H9 (cell line): Measurements from ENCODE around the gene RHOV. TPM values are rescaled to one million over a fixed set of nuclear protein-coding genes. Genes with fewer than 3 reads are reported as not detected.

Experiments used
- DNase-seq: peaks from one replicate; pipeline ENCODE4 v3.0.0-alpha.2; 2017
- H2AFZ ChIP-seq: one replicate; pipeline ENCODE4 v1.6.1; 2013; ENCODE audit warnings: mild to moderate bottlenecking, low read length, control low read depth, moderate library complexity
- H2AK5ac ChIP-seq: 2 replicates; pipeline ENCODE4 v1.6.1; 2013; ENCODE audit warnings: low read length, control low read depth, mixed read lengths; ENCODE audit not compliant: insufficient read length
- H2BK120ac ChIP-seq: one replicate; pipeline ENCODE4 v1.6.1; 2013; ENCODE audit warnings: low read depth, mild to moderate bottlenecking, low read length, control low read depth, inconsistent platforms; ENCODE audit not compliant: poor library complexity, severe bottlenecking
- H2BK12ac ChIP-seq: 2 replicates; pipeline ENCODE4 v1.6.1; 2013; ENCODE audit warnings: low read length, control low read depth, mixed read lengths, low read depth; ENCODE audit not compliant: insufficient read length
- H2BK15ac ChIP-seq: 2 replicates; pipeline ENCODE4 v1.6.1; 2013; ENCODE audit warnings: low read depth, low read length, control low read depth
- H2BK20ac ChIP-seq: one replicate; pipeline ENCODE4 v1.6.1; 2013; ENCODE audit warnings: low read depth, mild to moderate bottlenecking, low read length, control low read depth, inconsistent platforms; ENCODE audit not compliant: poor library complexity, severe bottlenecking
- H2BK5ac ChIP-seq: 2 replicates; pipeline ENCODE4 v1.6.1; 2013; ENCODE audit warnings: low read length, control low read depth, mixed read lengths; ENCODE audit not compliant: insufficient read length
- H3K14ac ChIP-seq: 2 replicates; pipeline ENCODE4 v1.6.1; 2013; ENCODE audit warnings: low read length, control low read depth; ENCODE audit not compliant: insufficient read depth
- H3K18ac ChIP-seq: 2 replicates; pipeline ENCODE4 v1.6.1; 2013; ENCODE audit warnings: low read depth, mild to moderate bottlenecking, mixed read lengths, low read length, control low read depth; ENCODE audit not compliant: insufficient read length
- H3K23ac ChIP-seq: 2 replicates; pipeline ENCODE4 v1.6.1; 2013; ENCODE audit warnings: low read length, control low read depth, mixed read lengths, low read depth; ENCODE audit not compliant: insufficient read length
- H3K23me2 ChIP-seq: 2 replicates; pipeline ENCODE4 v1.6.1; 2013; ENCODE audit warnings: low read depth, mild to moderate bottlenecking, mixed read lengths, low read length, control low read depth; ENCODE audit not compliant: insufficient read length, poor library complexity, severe bottlenecking
- H3K27ac ChIP-seq: 2 replicates; pipeline ENCODE4 v1.5.1; 2013; ENCODE audit warnings: low read length, control low read depth, mixed read lengths, low read depth; ENCODE audit not compliant: insufficient read length
- H3K27me3 ChIP-seq: 2 replicates; pipeline ENCODE4 v1.6.1; 2013; ENCODE audit warnings: low read length, control low read depth, inconsistent platforms; ENCODE audit not compliant: insufficient read depth
- H3K4ac ChIP-seq: 2 replicates; pipeline ENCODE4 v1.6.1; 2013; ENCODE audit warnings: low read depth, mild to moderate bottlenecking, control low read depth, inconsistent platforms, low read length, moderate library complexity
- H3K4me1 ChIP-seq: 2 replicates; pipeline ENCODE4 v1.6.1; 2013; ENCODE audit warnings: low read length, control low read depth, inconsistent platforms; ENCODE audit not compliant: insufficient read depth
- H3K4me2 ChIP-seq: 2 replicates; pipeline ENCODE4 v1.6.1; 2013; ENCODE audit warnings: low read length, control low read depth, mixed read lengths; ENCODE audit not compliant: insufficient read length, insufficient read depth
- H3K56ac ChIP-seq: 2 replicates; pipeline ENCODE4 v1.6.1; 2013; ENCODE audit warnings: low read depth, mild to moderate bottlenecking, mixed read lengths, low read length, control low read depth; ENCODE audit not compliant: insufficient read length
- H3K79me1 ChIP-seq: 2 replicates; pipeline ENCODE4 v1.6.1; 2013; ENCODE audit warnings: low read depth, mild to moderate bottlenecking, moderate library complexity, low read length, control low read depth, inconsistent platforms; ENCODE audit not compliant: insufficient read depth, poor library complexity, severe bottlenecking
- H3K79me2 ChIP-seq: 2 replicates; pipeline ENCODE4 v1.6.1; 2013; ENCODE audit warnings: low read length, control low read depth, inconsistent platforms; ENCODE audit not compliant: insufficient read depth
- H3K9ac ChIP-seq: 2 replicates; pipeline ENCODE4 v1.6.1; 2013; ENCODE audit warnings: low read length, control low read depth, mixed read lengths; ENCODE audit not compliant: insufficient read length; ENCODE audit errors: extremely low read depth
- H3K9me3 ChIP-seq: one replicate; pipeline ENCODE4 v1.6.1; 2013; ENCODE audit warnings: low read depth, low read length, inconsistent platforms; ENCODE audit not compliant: control insufficient read depth
- H3T11ph ChIP-seq: one replicate; pipeline ENCODE4 v1.6.1; 2013; ENCODE audit warnings: mild to moderate bottlenecking, low read length, control low read depth, inconsistent platforms
- H4K20me1 ChIP-seq: one replicate; pipeline ENCODE4 v1.6.1; 2013; ENCODE audit not compliant: control insufficient read depth, insufficient read length, insufficient read depth
- H4K5ac ChIP-seq: 2 replicates; pipeline ENCODE4 v1.6.1; 2013; ENCODE audit warnings: low read depth, mild to moderate bottlenecking, mixed read lengths, low read length, control low read depth; ENCODE audit not compliant: insufficient read length
- H4K8ac ChIP-seq: replicated peaks from 2 replicates; pipeline ENCODE4 v1.6.1; 2013; ENCODE audit warnings: low read length, control low read depth, mixed read lengths, low read depth; ENCODE audit not compliant: insufficient read length
- H4K91ac ChIP-seq: 2 replicates; pipeline ENCODE4 v1.6.1; 2013; ENCODE audit warnings: low read depth, mild to moderate bottlenecking, moderate library complexity, mixed read lengths, low read length, control low read depth; ENCODE audit not compliant: insufficient read length
- H3K27ac Mint-ChIP-seq, 3 experiments: 2 replicates in 2 of 3; 3 replicates in 1 of 3; pipeline ENCODE4 v1.8.0; 2020 to 2021; ENCODE audit warnings: mixed read lengths in 3 of 3, mild to moderate bottlenecking in 1 of 3, moderate library complexity in 1 of 3
- H3K27me3 Mint-ChIP-seq: 2 replicates; pipeline ENCODE4 v1.8.0; 2021; ENCODE audit warnings: low read depth, mild to moderate bottlenecking, moderate library complexity, mixed read lengths
- H3K36me3 Mint-ChIP-seq, 3 experiments: 2 replicates in 2 of 3; 3 replicates in 1 of 3; pipeline ENCODE4 v1.8.0; 2020 to 2021; ENCODE audit warnings: low read depth in 3 of 3, mixed read lengths in 3 of 3; ENCODE audit not compliant: insufficient read depth in 1 of 3
- H3K4me1 Mint-ChIP-seq, 2 experiments: 2 replicates each; pipeline ENCODE4 v1.8.0; 2020; ENCODE audit warnings: mixed read lengths in 2 of 2
- H3K4me3 Mint-ChIP-seq, 2 experiments: 2 replicates in 1 of 2; 3 replicates in 1 of 2; pipeline ENCODE4 v1.8.0; 2020 to 2021; ENCODE audit warnings: mild to moderate bottlenecking in 2 of 2, mixed read lengths in 2 of 2, moderate library complexity in 1 of 2
- H3K9me3 Mint-ChIP-seq, 2 experiments: 2 replicates in 1 of 2; 3 replicates in 1 of 2; pipeline ENCODE4 v1.8.0; 2020; ENCODE audit warnings: mild to moderate bottlenecking in 2 of 2, mixed read lengths in 2 of 2, moderate library complexity in 1 of 2
- CTCF ChIP-seq: fragments of 200-600 bp; sonication (generic); conservative IDR thresholded peaks from 3 replicates; pipeline ENCODE4 v1.8.0; 2021; ENCODE audit warnings: antibody characterized with exemption, mild to moderate bottlenecking
- WGBS: extraction: QIAGEN DNeasy Blood & Tissue Kit; methylation state at CpG from one replicate; pipeline ENCODE4 v1.1.7; 2013; ENCODE audit warnings: missing lambda C conversion rate, low lambda C conversion rate, mixed read lengths; ENCODE audit not compliant: insufficient read length; ENCODE audit errors: extremely low coverage; 5-methylcytosine and 5-hydroxymethylcytosine counted together
- total RNA-seq: library from RNA; stranded (reverse); gene quantifications from 2 replicates; pipeline ENCODE4 v1.2.1, GENCODE V29; 2021

Gene RHOV
- total RNA-seq, 1 experiment from 2014 or later, result 3.9 TPM

- peak overlapping the region in 1 of 3 experiments; percentile 80; a peak in 1 of 7 replicates for H3K27ac Mint-ChIP-seq
- no CpG with 5 or more reads among the region's 5 CpGs for WGBS
- H3K4me3 Mint-ChIP-seq, result no peak overlapping the region
Observed at GRCh38 chr15:40838756-40839155, 35.3 kb downstream of the RHOV start.

More at GRCh38 chr15:40838756-40839155, 35.3 kb downstream of the RHOV start:
- Histone ChIP-seq H2BK12ac (no peak overlapping the region), H3K23me2 (peaks cover 5% of the 10 kb centered on the region), H2AFZ (no peak overlapping the region), H2BK5ac (no peak overlapping the region), H2BK120ac (no peak overlapping the region), H4K8ac (no peak overlapping the region), H3K18ac (no peak overlapping the region), H3T11ph (no peak overlapping the region), H3K4me2 (no peak overlapping the region), H3K14ac (no peak overlapping the region), H3K4me1 (peaks cover 3% of the 10 kb centered on the region), H3K27me3 (no peaks in the 10 kb centered on the region), H3K23ac (no peak overlapping the region), H3K9me3 (no peaks in the 10 kb centered on the region), H3K79me1 (no peaks in the 10 kb centered on the region), H4K91ac (no peak overlapping the region), H4K5ac (no peak overlapping the region), H3K9ac (no peak overlapping the region), H2BK20ac (no peak overlapping the region), H2BK15ac (no peak overlapping the region), H3K79me2 (no peaks in the 10 kb centered on the region), H2AK5ac (no peak overlapping the region), H3K56ac (no peak overlapping the region), H4K20me1 (no peaks in the 10 kb centered on the region), H3K27ac (no peak overlapping the region), H3K4ac (no peak overlapping the region)
- Mint-ChIP-seq H3K36me3 (no peaks in the 10 kb centered on the region), H3K4me1 (peaks cover 6 to 7% of the 10 kb centered on the region in 2 experiments; a peak in 3 of 4 replicates), H3K27me3 (peaks cover 4% of the 10 kb centered on the region), H3K9me3 (no peaks in the 10 kb centered on the region)
- no peak for TF ChIP-seq CTCF
- DNase-seq, result no peak
